Smooth muscle cell (in vitro differentiated cells): ENCODE results near the gene NHLH1. TPM values are rescaled to one million over a fixed set of nuclear protein-coding genes. Genes with fewer than 3 reads are reported as not detected.

Source experiments
- DNase-seq: peaks from one replicate; lab custom pipeline; 2025; ENCODE audit not compliant: unreplicated experiment; lab: John Stamatoyannopoulos, UW
- H2AFZ ChIP-seq: fragments of 200-600 bp; sonication (generic); 2 replicates; pipeline ENCODE4 v1.6.0; 2016; ENCODE audit warnings: antibody characterized with exemption, low read depth, mild to moderate bottlenecking
- H3F3A ChIP-seq: fragments of 200-600 bp; sonication (generic); 2 replicates; pipeline ENCODE4 v1.6.0; 2017; ENCODE audit warnings: antibody characterized with exemption, low read depth
- H3K27ac ChIP-seq: fragments of 200-600 bp; sonication (generic); 2 replicates; pipeline ENCODE4 v1.5.1; 2016; ENCODE audit warnings: low read depth, mild to moderate bottlenecking
- H3K27me3 ChIP-seq: fragments of 200-600 bp; sonication (generic); 2 replicates; pipeline ENCODE4 v1.6.1; 2016; ENCODE audit warnings: low read depth, mild to moderate bottlenecking
- H3K36me3 ChIP-seq: fragments of 200-600 bp; sonication (generic); 2 replicates; pipeline ENCODE4 v1.5.1; 2016; ENCODE audit warnings: low read depth
- H3K4me1 ChIP-seq: fragments of 200-600 bp; sonication (generic); 2 replicates; pipeline ENCODE4 v1.5.1; 2016; ENCODE audit warnings: low read depth
- H3K4me2 ChIP-seq: fragments of 200-600 bp; sonication (generic); 2 replicates; pipeline ENCODE4 v1.6.0; 2016; ENCODE audit warnings: mild to moderate bottlenecking
- H3K4me3 ChIP-seq: fragments of 200-600 bp; sonication (generic); 2 replicates; pipeline ENCODE4 v1.5.1; 2016; ENCODE audit warnings: mild to moderate bottlenecking
- H3K79me2 ChIP-seq: fragments of 200-600 bp; sonication (generic); 2 replicates; pipeline ENCODE4 v1.6.0; 2016; ENCODE audit warnings: low read depth, mild to moderate bottlenecking
- H3K9ac ChIP-seq: fragments of 200-600 bp; sonication (generic); 2 replicates; pipeline ENCODE4 v1.6.0; 2016; ENCODE audit warnings: low read depth
- H3K9me3 ChIP-seq: fragments of 200-600 bp; sonication (generic); replicated peaks from 2 replicates; pipeline ENCODE4 v1.5.1; 2016; ENCODE audit warnings: low read depth
- H4K20me1 ChIP-seq: fragments of 200-600 bp; sonication (generic); 2 replicates; pipeline ENCODE4 v1.6.0; 2016; ENCODE audit warnings: low read depth
- CTCF ChIP-seq: fragments of 200-600 bp; sonication (generic); IDR thresholded peaks from 2 replicates; pipeline ENCODE4 v1.5.1; 2017; ENCODE audit warnings: borderline replicate concordance, mild to moderate bottlenecking, antibody characterized with exemption; ENCODE audit not compliant: insufficient read depth, poor library complexity, severe bottlenecking
- WGBS: methylation state at CpG from one replicate; pipeline ENCODE4 v1.1.7; 2016; ENCODE audit warnings: low lambda C conversion rate; 5-methylcytosine and 5-hydroxymethylcytosine counted together
- polyA plus RNA-seq: library from polyadenylated mRNA; unstranded; fragments of >200 nt; fragmentation: Nextera tagmentation; extraction: Ambion mirVana; gene quantifications from 2 replicates; pipeline ENCODE4 v1.2.1, GENCODE V29; 2016
- total RNA-seq: library from RNA; depleted of rRNA; stranded (reverse); fragments of >200 nt; gene quantifications from 2 replicates; pipeline ENCODE4 v1.2.3, GENCODE V29; 2014

Gene NHLH1
- total and polyA plus RNA-seq, 2 experiments from 2014 or later = 0.27 TPM; not detected in 1

- WGBS = 65% methylated on average over 12 of the region's 12 CpGs
- H3K9ac ChIP-seq = peak overlapping the region; percentile 57
Measured at GRCh38 chr1:160407839-160408801, 41.2 kb downstream of the NHLH1 start.

GRCh38 chr1:160408864-160409263 is 42.0 kb downstream of the NHLH1 start:
- DNase-seq = no peak
- Histone ChIP-seq H3K27ac (peak overlapping the region; percentile 12), H3K79me2 (peaks cover 4% of the 10 kb centered on the region), H2AFZ (no peak overlapping the region), H4K20me1 (peaks cover 29% of the 10 kb centered on the region), H3K4me3 (no peak overlapping the region), H3F3A (no peaks in the 10 kb centered on the region), H3K36me3 (no peaks in the 10 kb centered on the region), H3K4me2 (no peak overlapping the region), H3K4me1 (peaks cover 55% of the 10 kb centered on the region), H3K9me3 (no peaks in the 10 kb centered on the region), H3K27me3 (no peaks in the 10 kb centered on the region), H3K9ac (no peak overlapping the region)
- no peak for TF ChIP-seq CTCF
- WGBS = 86% methylated on average over 4 of the region's 4 CpGs

More at GRCh38 chr1:160407839-160408801, 41.2 kb downstream of the NHLH1 start:
- Histone ChIP-seq H3K9me3 (no peaks in the 10 kb centered on the region), H2AFZ (no peak overlapping the region), H3K4me1 (peaks cover 63% of the 10 kb centered on the region), H3K27me3 (no peaks in the 10 kb centered on the region), H3K36me3 (no peaks in the 10 kb centered on the region), H3K27ac (peak overlapping the region; percentile 65), H3K4me3 (no peak overlapping the region), H3K79me2 (peaks cover 4% of the 10 kb centered on the region), H3K4me2 (peak overlapping the region; percentile 68), H4K20me1 (peaks cover 28% of the 10 kb centered on the region), H3F3A (no peaks in the 10 kb centered on the region)
- no peak for DNase-seq
- no peak for TF ChIP-seq CTCF

- no peak overlapping the region for H3K4me3 ChIP-seq
- no peak overlapping the region for H2AFZ ChIP-seq
- H3K79me2 ChIP-seq = peaks cover 4% of the 10 kb centered on the region
- peak overlapping the region; percentile 12 for H3K27ac ChIP-seq
- no peak for DNase-seq
- H4K20me1 ChIP-seq = peaks cover 28% of the 10 kb centered on the region
- no peaks in the 10 kb centered on the region for H3K27me3 ChIP-seq
- no peak overlapping the region for H3K4me2 ChIP-seq
- no peak overlapping the region for H3K9ac ChIP-seq
- WGBS = 90% methylated on average over 5 of the region's 5 CpGs
- TF ChIP-seq CTCF = no peak
- H3K4me1 ChIP-seq = peaks cover 49% of the 10 kb centered on the region
- H3K36me3 ChIP-seq = no peaks in the 10 kb centered on the region
- no peaks in the 10 kb centered on the region for H3K9me3 ChIP-seq
- no peaks in the 10 kb centered on the region for H3F3A ChIP-seq
Measured at GRCh38 chr1:160409486-160409885, 42.6 kb downstream of the NHLH1 start.
